ENCODE data around the gene KLHL5. TPM values are rescaled to one million over a fixed set of nuclear protein-coding genes. Genes with fewer than 3 reads are reported as not detected.
"Not testable (repeated sequence)": the region's sequence is repeated elsewhere in the genome, so short reads cannot be mapped to it uniquely, and the experiment has no call there.

KLHL5 gene
- total and polyA plus RNA-seq, 12 donors: 11.3 to 63.8 (median 32.8) TPM

DNA sequence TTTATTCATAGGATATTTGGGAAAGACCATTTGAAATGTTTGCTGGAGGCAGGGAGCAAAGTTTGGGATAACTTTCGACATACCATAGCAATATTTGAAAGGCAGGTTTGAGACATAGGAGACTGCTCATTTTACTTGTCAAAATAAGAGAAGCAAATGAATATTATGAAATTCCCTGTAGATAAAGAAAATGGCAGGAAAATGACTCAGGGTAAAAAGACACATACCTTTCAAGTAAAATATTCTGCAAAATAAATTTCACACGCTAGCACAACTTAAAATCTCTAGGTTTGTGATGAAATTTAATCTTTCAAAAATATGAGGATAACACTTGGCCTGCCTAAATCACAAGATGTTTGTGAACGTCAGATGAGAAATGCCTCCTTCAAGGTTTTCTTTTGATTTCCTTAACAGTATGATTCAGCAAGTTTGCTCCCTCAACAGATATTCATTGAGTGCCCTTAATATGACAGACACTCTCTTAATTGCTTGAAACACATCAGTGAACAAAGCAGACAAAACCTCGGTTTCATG is 36.4 kb upstream of the KLHL5 start:
- H3K4me3 ChIP-seq: no peak overlapping the region
- WGBS, 4 donors: 49 to 65% (median 55%) methylated on average over 4 of the region's 4 CpGs
- H3K27ac ChIP-seq: no peak overlapping the region
- no peak for TF ChIP-seq POLR2A (IDR thresholded peaks at IDR 0.05)
- TF ChIP-seq, protein P1, sequence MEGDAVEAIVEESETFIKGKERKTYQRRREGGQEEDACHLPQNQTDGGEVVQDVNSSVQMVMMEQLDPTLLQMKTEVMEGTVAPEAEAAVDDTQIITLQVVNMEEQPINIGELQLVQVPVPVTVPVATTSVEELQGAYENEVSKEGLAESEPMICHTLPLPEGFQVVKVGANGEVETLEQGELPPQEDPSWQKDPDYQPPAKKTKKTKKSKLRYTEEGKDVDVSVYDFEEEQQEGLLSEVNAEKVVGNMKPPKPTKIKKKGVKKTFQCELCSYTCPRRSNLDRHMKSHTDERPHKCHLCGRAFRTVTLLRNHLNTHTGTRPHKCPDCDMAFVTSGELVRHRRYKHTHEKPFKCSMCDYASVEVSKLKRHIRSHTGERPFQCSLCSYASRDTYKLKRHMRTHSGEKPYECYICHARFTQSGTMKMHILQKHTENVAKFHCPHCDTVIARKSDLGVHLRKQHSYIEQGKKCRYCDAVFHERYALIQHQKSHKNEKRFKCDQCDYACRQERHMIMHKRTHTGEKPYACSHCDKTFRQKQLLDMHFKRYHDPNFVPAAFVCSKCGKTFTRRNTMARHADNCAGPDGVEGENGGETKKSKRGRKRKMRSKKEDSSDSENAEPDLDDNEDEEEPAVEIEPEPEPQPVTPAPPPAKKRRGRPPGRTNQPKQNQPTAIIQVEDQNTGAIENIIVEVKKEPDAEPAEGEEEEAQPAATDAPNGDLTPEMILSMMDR (IDR thresholded peaks at IDR 0.05): no peak
- no peaks in the 10 kb centered on the region for H3K36me3 ChIP-seq (replicated peaks in 1 of 2)
- H3K4me1 ChIP-seq (replicated peaks in 1 of 2): peaks cover 0 to 4% of the 10 kb centered on the region in 2 donors
- intact Hi-C loops (cut with DNase I): no loop called here
- H3K27me3 ChIP-seq: no peaks in the 10 kb centered on the region
- DNase-seq: no peak
- no peaks in the 10 kb centered on the region for H3K9me3 ChIP-seq (replicated peaks in 1 of 3)

GRCh38 chr4:39026096-39026495 is 35.9 kb upstream of the KLHL5 start:
- intact Hi-C loops (cut with DNase I): no loop called here
- H3K4me3 ChIP-seq: no peak overlapping the region
- H3K36me3 ChIP-seq (replicated peaks in 1 of 2): no peaks in the 10 kb centered on the region
- DNase-seq: no peak
- H3K27ac ChIP-seq: no peak overlapping the region
- H3K9me3 ChIP-seq (replicated peaks in 1 of 3): no peaks in the 10 kb centered on the region
- TF ChIP-seq, protein P1 (IDR thresholded peaks at IDR 0.05): no peak
- TF ChIP-seq POLR2A (IDR thresholded peaks at IDR 0.05): no peak
- H3K4me1 ChIP-seq (replicated peaks in 1 of 2): peaks cover 0 to 4% of the 10 kb centered on the region in 2 donors
- no peaks in the 10 kb centered on the region for H3K27me3 ChIP-seq

DNA sequence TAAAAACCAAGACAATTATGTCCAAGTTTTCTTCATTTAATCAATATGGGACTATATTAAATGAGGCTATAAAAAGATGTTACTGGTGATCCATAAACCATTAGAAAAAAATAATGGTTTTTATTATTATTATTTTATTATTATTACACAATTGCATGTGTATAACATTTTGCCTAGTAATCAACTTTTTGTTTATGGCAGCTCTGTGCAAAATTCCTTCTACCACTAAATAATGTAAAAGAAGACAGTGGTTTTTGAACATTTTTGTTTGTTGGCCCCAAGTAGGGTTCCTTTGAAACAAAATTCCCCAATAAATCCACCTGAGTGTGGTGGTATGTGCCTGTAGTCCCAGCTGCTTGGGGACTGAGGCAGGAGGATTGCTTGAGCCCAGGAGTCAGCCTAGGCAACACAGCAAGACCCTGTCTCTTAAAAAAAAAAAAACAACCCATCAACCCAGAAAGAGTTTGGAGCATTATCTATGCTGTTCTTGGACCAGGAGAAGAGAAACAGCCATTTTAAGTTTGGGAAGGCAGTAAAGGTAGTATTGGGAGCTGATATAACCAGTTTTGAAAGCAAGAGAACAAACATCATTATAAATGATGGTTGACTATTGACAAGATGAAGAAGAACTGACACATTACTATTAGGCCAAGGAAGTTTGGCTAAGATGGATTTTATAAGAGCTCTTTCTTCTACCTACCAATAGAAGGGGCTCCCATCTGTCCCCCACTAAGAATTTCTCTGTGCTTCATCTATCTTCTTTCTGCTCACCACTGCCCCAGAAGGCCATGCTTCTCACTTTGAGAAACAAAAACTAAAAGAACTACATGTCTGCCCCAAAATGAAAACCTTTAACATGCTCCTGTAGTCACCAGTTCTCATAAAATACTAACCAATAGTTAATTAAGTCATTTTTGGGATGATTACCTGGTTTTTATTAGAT is 32.0 kb upstream of the KLHL5 start:
- no peak overlapping the region for H3K4me3 ChIP-seq
- intact Hi-C loops (cut with DNase I): no loop called here
- no peak overlapping the region for H3K27ac ChIP-seq

DNA sequence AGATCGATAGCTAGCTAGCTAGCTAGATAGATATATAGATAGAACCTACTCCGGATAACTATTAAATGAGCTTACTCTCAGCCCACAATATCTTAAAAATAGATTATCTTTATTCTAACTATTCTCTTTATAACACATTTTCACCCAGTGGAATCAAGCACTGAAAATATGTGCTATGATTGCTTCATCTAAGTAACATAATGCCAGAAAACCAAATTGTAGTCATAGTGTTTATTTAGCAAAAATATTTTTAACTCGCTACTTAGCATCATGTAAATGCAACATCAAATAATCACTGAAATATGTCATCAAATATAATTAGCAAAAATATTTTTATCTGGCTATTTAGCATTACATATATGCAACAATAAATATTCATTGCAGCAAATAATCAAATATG is 31.3 kb upstream of the KLHL5 start:
- TF ChIP-seq POLR2A (IDR thresholded peaks at IDR 0.05): no peak
- TF ChIP-seq, protein P1 (IDR thresholded peaks at IDR 0.05): no peak
- H3K27me3 ChIP-seq: no peaks in the 10 kb centered on the region
- intact Hi-C loops (cut with DNase I): no loop called here
- H3K27ac ChIP-seq: no peak overlapping the region
- 76 to 85% (median 82%) methylated on average over 3 of the region's 3 CpGs for WGBS, 4 donors
- H3K9me3 ChIP-seq (replicated peaks in 1 of 3): no peaks in the 10 kb centered on the region
- H3K4me3 ChIP-seq: no peak overlapping the region
- peaks cover 0 to under 1% of the 10 kb centered on the region in 2 donors for H3K4me1 ChIP-seq (replicated peaks in 1 of 2)
- DNase-seq: no peak
- H3K36me3 ChIP-seq (replicated peaks in 1 of 2): no peaks in the 10 kb centered on the region

More for the DNA sequence above, 32.0 kb upstream of the KLHL5 start:
- TF ChIP-seq, protein P1 (IDR thresholded peaks at IDR 0.05): no peak
- TF ChIP-seq POLR2A (IDR thresholded peaks at IDR 0.05): no peak
- Histone ChIP-seq H3K27me3 (no peaks in the 10 kb centered on the region), H3K9me3 (replicated peaks in 1 of 3) (no peaks in the 10 kb centered on the region), H3K4me1 (replicated peaks in 1 of 2) (peaks cover 0 to 4% of the 10 kb centered on the region in 2 donors), H3K36me3 (replicated peaks in 1 of 2) (no peaks in the 10 kb centered on the region)
- DNase-seq: no peak

DNA sequence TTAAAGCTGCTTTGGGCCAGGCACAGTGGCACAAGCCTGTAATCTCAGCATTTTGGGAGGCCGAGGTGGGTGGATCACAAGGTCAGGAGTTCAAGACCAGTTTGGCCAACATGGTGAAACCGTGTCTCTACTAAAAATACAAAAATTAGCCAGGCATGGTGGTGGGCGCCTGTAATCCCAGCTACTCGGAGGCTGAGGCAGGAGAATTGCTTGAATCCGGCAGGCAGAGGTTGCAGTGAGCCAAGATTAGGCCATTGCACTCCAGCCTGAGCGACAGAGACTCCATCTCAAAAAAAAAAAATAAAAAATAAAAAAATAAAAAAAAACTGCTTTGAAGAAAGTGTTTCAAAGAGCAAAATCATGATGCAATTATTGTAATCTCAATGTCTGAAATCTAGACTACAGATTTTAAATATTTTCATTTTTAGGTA is 30.4 kb upstream of the KLHL5 start:
- H3K4me1 ChIP-seq (replicated peaks in 1 of 2); H3K27me3 ChIP-seq; DNase-seq; H3K36me3 ChIP-seq (replicated peaks in 1 of 2); H3K9me3 ChIP-seq (replicated peaks in 1 of 3); H3K4me3 ChIP-seq; H3K27ac ChIP-seq; intact Hi-C loops (cut with DNase I): not testable (repeated sequence)
- WGBS, 4 donors: 75 to 83% (median 80%) methylated on average over 6 of the region's 6 CpGs
